ENCODE data around the gene AP3S1. TPM values are rescaled to one million over a fixed set of nuclear protein-coding genes. Genes with fewer than 3 reads are reported as not detected.
"Not testable (repeated sequence)": the region's sequence is repeated elsewhere in the genome, so short reads cannot be mapped to it uniquely, and the experiment has no call there.

AP3S1 gene
- total and polyA plus RNA-seq, 4 donors, result 86.5 to 273 (median 116) TPM

GRCh38 chr5:115815693-115816225 is 26.0 kb upstream of the AP3S1 start:
- peak; percentile 46 to 77 for DNase-seq
- 0 to 1% methylated on average over 47 to 48 of the region's 48 CpGs for WGBS, 2 donors
- H3K9me3 ChIP-seq (ENCODE audit: control insufficient read depth, low read length), result no peaks in the 10 kb centered on the region
- H3K27me3 ChIP-seq (ENCODE audit: control insufficient read depth in 1 of 2, insufficient read depth in 2 of 2, low read length in 1 of 2), result no peaks in the 10 kb centered on the region
- ATAC-seq (ENCODE audit: low FRiP score), result peak; percentile 69
- H3K36me3 ChIP-seq (ENCODE audit: control insufficient read depth in 1 of 2, insufficient read depth in 2 of 2, low read length in 1 of 2), result no peaks in the 10 kb centered on the region
- intact Hi-C loops (cut with DNase I), result loop anchor here in 1 of 2 donors (5.0 to 10.0 kb wide), 2 partner anchors 91 to 188 kb away; partner anchors contain the start of gene TMED7
- no peak overlapping the region for H3K27ac ChIP-seq (ENCODE audit: low read depth in 1 of 2, low read length in 2 of 2)
- H3K4me1 ChIP-seq (ENCODE audit: control insufficient read depth in 1 of 2, insufficient read depth in 2 of 2, low read length in 2 of 2), result peaks cover 0 to 6% of the 10 kb centered on the region in 2 donors
- H3K4me3 ChIP-seq (ENCODE audit: low read length in 2 of 2), result peak overlapping the region; percentile 16 to 65

DNA sequence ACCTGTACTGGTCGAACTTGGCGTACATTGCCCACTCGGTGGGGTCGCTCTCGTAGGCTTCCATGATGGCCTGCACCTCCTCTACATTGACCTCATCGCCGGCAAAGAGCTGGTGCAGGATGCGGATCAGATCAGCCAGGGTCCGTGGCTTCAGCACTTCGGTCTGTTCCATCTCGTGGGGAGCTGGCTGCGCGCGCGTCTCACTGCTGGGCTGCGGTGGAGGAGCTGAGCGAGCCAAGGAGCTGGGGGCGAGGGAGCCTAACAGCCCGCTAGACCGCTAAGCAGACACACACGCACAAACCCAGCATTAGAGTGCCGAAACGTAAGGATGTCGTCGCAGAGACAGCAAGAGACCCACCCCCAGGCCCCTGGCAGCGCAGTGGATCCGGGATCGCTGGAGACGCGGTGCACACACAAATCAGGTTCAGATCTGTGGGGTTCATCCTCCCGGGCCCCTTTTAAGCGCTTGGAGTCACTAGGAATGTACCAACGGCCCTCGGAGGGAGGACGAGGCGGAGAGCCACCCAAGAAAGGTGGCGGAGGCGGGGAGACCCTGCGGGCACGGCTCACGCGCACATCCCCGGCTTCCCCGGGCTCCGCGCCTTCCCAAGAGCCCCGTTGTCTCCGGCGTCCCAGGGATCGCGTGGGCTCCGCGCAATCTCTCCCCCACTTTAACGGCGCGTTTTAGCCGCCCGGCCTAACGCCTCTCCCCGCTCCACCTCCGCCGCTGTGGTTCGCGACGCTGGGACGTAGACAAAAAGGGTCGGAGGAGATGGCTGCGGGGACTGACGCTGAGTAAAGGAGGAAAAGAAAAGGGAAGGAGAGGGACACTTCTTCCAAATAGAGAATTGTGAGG is 25.3 kb upstream of the AP3S1 start, which contains the start of gene CDO1:
Gene CDO1 (minus strand): TSS at position 434 of the 856 bp plus-strand sequence. CDS start 262 bp downstream, at position 172.
- H3K4me3 ChIP-seq (ENCODE audit: low read length in 2 of 2), result peak within 1 kb of the TSS; percentile 16 to 65
- H3K27ac ChIP-seq (ENCODE audit: low read depth in 1 of 2, low read length in 2 of 2), result peak within 1 kb of the TSS; percentile 62 to 80
- peaks cover 0 to 6% of the 10 kb centered on the region in 2 donors for H3K4me1 ChIP-seq (ENCODE audit: control insufficient read depth in 1 of 2, insufficient read depth in 2 of 2, low read length in 2 of 2)
- H3K27me3 ChIP-seq (ENCODE audit: control insufficient read depth in 1 of 2, insufficient read depth in 2 of 2, low read length in 1 of 2), result no peaks in the 10 kb centered on the region
- 0 to 1% methylated on average over 55 to 69 of the region's 69 CpGs for WGBS, 2 donors
- intact Hi-C loops (cut with DNase I), result loop anchor here in 1 of 2 donors (5.0 to 10.0 kb wide), 2 partner anchors 92 to 189 kb away; partner anchors contain the start of gene TMED7
- DNase-seq (peak; percentile 77 to 88), ATAC-seq (ENCODE audit: low FRiP score) (peak; percentile 91)
- H3K36me3 ChIP-seq (ENCODE audit: control insufficient read depth in 1 of 2, insufficient read depth in 2 of 2, low read length in 1 of 2), result no peaks in the 10 kb centered on the region
- H3K9me3 ChIP-seq (ENCODE audit: control insufficient read depth, low read length), result no peaks in the 10 kb centered on the region

DNA sequence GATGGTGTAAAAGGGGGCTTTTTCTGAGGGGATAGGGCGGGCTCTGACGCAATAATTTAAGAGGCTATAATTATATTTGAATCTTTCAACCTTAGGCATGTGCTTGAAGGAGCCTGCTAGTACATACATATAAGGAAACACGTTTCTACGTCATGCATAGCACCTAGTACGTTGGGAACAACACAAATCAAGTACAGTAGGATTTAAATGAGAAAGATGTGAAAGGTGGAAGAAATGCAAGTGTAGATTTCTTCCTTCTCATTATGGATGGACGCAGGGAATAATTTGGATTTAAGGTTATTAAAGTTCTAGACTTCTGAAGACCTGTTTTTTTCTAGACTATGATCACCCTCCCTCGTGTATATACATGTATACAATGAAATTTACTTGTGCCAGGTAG is 24.3 kb upstream of the AP3S1 start:
- whole genome bisulfite sequencing, 2 donors, result 58 to 75% methylated on average over 7 of the region's 7 CpGs
- Histone ChIP-seq H3K4me1 (ENCODE audit: control insufficient read depth in 1 of 2, insufficient read depth in 2 of 2, low read length in 2 of 2) (peaks cover 0 to 6% of the 10 kb centered on the region in 2 donors), H3K9me3 (ENCODE audit: control insufficient read depth, low read length) (no peaks in the 10 kb centered on the region), H3K4me3 (ENCODE audit: low read length in 2 of 2) (no peak overlapping the region), H3K27ac (ENCODE audit: low read depth in 1 of 2, low read length in 2 of 2) (no peak overlapping the region), H3K36me3 (ENCODE audit: control insufficient read depth in 1 of 2, insufficient read depth in 2 of 2, low read length in 1 of 2) (no peaks in the 10 kb centered on the region), H3K27me3 (ENCODE audit: control insufficient read depth in 1 of 2, insufficient read depth in 2 of 2, low read length in 1 of 2) (no peaks in the 10 kb centered on the region)
- ATAC-seq (ENCODE audit: low FRiP score) (no peak), DNase-seq (no peak)
- intact Hi-C loops (cut with DNase I), result loop anchor here in 1 of 2 donors (5.0 to 10.0 kb wide), 2 partner anchors 93 to 190 kb away; partner anchors contain the start of gene TMED7

- Histone ChIP-seq H3K27ac (ENCODE audit: low read depth in 1 of 2, low read length in 2 of 2) (no peak overlapping the region), H3K36me3 (ENCODE audit: control insufficient read depth in 1 of 2, insufficient read depth in 2 of 2, low read length in 1 of 2) (no peaks in the 10 kb centered on the region), H3K27me3 (ENCODE audit: control insufficient read depth in 1 of 2, insufficient read depth in 2 of 2, low read length in 1 of 2) (no peaks in the 10 kb centered on the region), H3K4me1 (ENCODE audit: control insufficient read depth in 1 of 2, insufficient read depth in 2 of 2, low read length in 2 of 2) (peaks cover 0 to 6% of the 10 kb centered on the region in 2 donors), H3K9me3 (ENCODE audit: control insufficient read depth, low read length) (no peaks in the 10 kb centered on the region), H3K4me3 (ENCODE audit: low read length in 2 of 2) (no peak overlapping the region)
- intact Hi-C loops (cut with DNase I), result loop anchor here in 1 of 2 donors (5.0 to 10.0 kb wide), 2 partner anchors 94 to 192 kb away; partner anchors contain the start of gene TMED7
- DNase-seq, result no peak
- whole genome bisulfite sequencing, 2 donors, result 95 to 96% methylated on average over 18 of the region's 18 CpGs
- ATAC-seq (ENCODE audit: low FRiP score), result no peak
Measured at GRCh38 chr5:115818821-115819220, 22.9 kb upstream of the AP3S1 start.

GRCh38 chr5:115820846-115821245 is 20.9 kb upstream of the AP3S1 start:
- Histone ChIP-seq H3K27ac (ENCODE audit: low read depth in 1 of 2, low read length in 2 of 2) (no peak overlapping the region), H3K9me3 (ENCODE audit: control insufficient read depth, low read length) (no peaks in the 10 kb centered on the region), H3K27me3 (ENCODE audit: control insufficient read depth in 1 of 2, insufficient read depth in 2 of 2, low read length in 1 of 2) (no peaks in the 10 kb centered on the region), H3K36me3 (ENCODE audit: control insufficient read depth in 1 of 2, insufficient read depth in 2 of 2, low read length in 1 of 2) (no peaks in the 10 kb centered on the region), H3K4me3 (ENCODE audit: low read length in 2 of 2) (no peak overlapping the region), H3K4me1 (ENCODE audit: control insufficient read depth in 1 of 2, insufficient read depth in 2 of 2, low read length in 2 of 2) (no peaks in the 10 kb centered on the region)
- DNase-seq (no peak), ATAC-seq (ENCODE audit: low FRiP score) (no peak)
- intact Hi-C loops (cut with DNase I), result no loop called here
- 94 to 95% methylated on average over 1 of the region's 1 CpG for WGBS, 2 donors

DNA sequence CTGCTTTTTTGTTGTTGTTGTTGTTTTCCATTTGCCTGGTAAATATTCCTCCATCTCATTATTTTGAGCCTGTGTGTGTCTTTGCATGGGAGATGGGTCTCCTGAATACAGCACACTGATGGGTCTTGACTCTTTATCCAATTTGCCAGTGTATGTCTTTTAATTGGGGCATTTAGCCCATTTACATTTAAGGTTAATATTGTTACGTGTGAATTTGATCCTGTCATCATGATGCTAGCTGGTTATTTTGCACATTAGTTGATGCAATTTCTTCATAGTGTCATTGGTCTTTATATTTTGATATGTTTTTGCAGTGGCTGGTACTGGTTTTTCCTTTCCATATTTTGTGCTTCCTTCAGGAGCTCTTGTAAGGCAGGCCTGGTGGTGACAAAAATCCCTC is 16.8 kb upstream of the AP3S1 start:
- ATAC-seq (ENCODE audit: low FRiP score); H3K4me1 ChIP-seq (ENCODE audit: control insufficient read depth in 1 of 2, insufficient read depth in 2 of 2, low read length in 2 of 2); H3K27ac ChIP-seq (ENCODE audit: low read depth in 1 of 2, low read length in 2 of 2); DNase-seq; H3K9me3 ChIP-seq (ENCODE audit: control insufficient read depth, low read length); H3K36me3 ChIP-seq (ENCODE audit: control insufficient read depth in 1 of 2, insufficient read depth in 2 of 2, low read length in 1 of 2); H3K4me3 ChIP-seq (ENCODE audit: low read length in 2 of 2); intact Hi-C loops (cut with DNase I); H3K27me3 ChIP-seq (ENCODE audit: control insufficient read depth in 1 of 2, insufficient read depth in 2 of 2, low read length in 1 of 2): not testable (repeated sequence)
- WGBS, 2 donors, result 96 to 100% methylated on average over 1 of the region's 1 CpG

- H3K27ac ChIP-seq (ENCODE audit: low read depth in 1 of 2, low read length in 2 of 2), result no peak overlapping the region
- ATAC-seq (ENCODE audit: low FRiP score), result no peak
- H3K9me3 ChIP-seq (ENCODE audit: control insufficient read depth, low read length), result no peaks in the 10 kb centered on the region
- H3K27me3 ChIP-seq (ENCODE audit: control insufficient read depth in 1 of 2, insufficient read depth in 2 of 2, low read length in 1 of 2), result no peaks in the 10 kb centered on the region
- no peak overlapping the region for H3K4me3 ChIP-seq (ENCODE audit: low read length in 2 of 2)
- 95 to 99% methylated on average over 4 of the region's 4 CpGs for WGBS, 2 donors
- intact Hi-C loops (cut with DNase I), result no loop called here
- no peaks in the 10 kb centered on the region for H3K4me1 ChIP-seq (ENCODE audit: control insufficient read depth in 1 of 2, insufficient read depth in 2 of 2, low read length in 2 of 2)
- DNase-seq, result no peak
- H3K36me3 ChIP-seq (ENCODE audit: control insufficient read depth in 1 of 2, insufficient read depth in 2 of 2, low read length in 1 of 2), result no peaks in the 10 kb centered on the region
Measured at GRCh38 chr5:115825948-115826347, 15.8 kb upstream of the AP3S1 start.

DNA sequence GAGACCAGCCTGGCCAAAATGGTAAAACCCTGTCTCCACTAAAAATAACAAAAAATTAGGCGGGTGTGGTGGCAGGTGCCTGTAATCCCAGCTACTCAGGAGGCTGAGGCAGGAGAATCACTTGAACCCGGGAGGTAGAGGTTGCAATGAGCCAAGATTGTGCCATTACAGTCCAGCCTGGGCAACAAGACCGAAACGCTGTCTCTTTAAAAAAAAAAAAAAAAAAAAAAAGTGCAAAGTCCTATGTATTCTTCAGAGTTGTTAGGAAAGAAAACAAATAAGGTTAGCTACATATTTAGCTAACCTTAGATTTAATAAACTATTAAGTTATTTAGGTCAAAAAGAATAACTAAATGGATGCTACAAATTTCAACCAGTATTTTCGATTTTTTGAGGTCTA is 11.8 kb upstream of the AP3S1 start:
- DNase-seq (no peak), ATAC-seq (ENCODE audit: low FRiP score) (no peak)
- Histone ChIP-seq H3K36me3 (ENCODE audit: control insufficient read depth in 1 of 2, insufficient read depth in 2 of 2, low read length in 1 of 2) (no peaks in the 10 kb centered on the region), H3K27me3 (ENCODE audit: control insufficient read depth in 1 of 2, insufficient read depth in 2 of 2, low read length in 1 of 2) (no peaks in the 10 kb centered on the region), H3K4me3 (ENCODE audit: low read length in 2 of 2) (no peak overlapping the region), H3K9me3 (ENCODE audit: control insufficient read depth, low read length) (no peaks in the 10 kb centered on the region), H3K4me1 (ENCODE audit: control insufficient read depth in 1 of 2, insufficient read depth in 2 of 2, low read length in 2 of 2) (no peaks in the 10 kb centered on the region), H3K27ac (ENCODE audit: low read depth in 1 of 2, low read length in 2 of 2) (no peak overlapping the region)
- 90 to 93% methylated on average over 5 of the region's 5 CpGs for WGBS, 2 donors
- intact Hi-C loops (cut with DNase I), result loop anchor here in 1 of 2 donors (10.0 kb wide), 1 partner anchor 515 kb away; no protein-coding TSS in a partner anchor

Data from aorta (tissue), 5 donors.